ENCODE measurements around the gene CUTC. TPM values are rescaled to one million over a fixed set of nuclear protein-coding genes. Genes with fewer than 3 reads are reported as not detected.
A peak's percentile ranks its signal among the peaks of the same experiment; 100 is the strongest.

Gene CUTC
- total and polyA plus RNA-seq, 2 donors (not counting 1 experiment from before 2014, with no cell fraction given), result 19.4 to 22.6 TPM

DNA sequence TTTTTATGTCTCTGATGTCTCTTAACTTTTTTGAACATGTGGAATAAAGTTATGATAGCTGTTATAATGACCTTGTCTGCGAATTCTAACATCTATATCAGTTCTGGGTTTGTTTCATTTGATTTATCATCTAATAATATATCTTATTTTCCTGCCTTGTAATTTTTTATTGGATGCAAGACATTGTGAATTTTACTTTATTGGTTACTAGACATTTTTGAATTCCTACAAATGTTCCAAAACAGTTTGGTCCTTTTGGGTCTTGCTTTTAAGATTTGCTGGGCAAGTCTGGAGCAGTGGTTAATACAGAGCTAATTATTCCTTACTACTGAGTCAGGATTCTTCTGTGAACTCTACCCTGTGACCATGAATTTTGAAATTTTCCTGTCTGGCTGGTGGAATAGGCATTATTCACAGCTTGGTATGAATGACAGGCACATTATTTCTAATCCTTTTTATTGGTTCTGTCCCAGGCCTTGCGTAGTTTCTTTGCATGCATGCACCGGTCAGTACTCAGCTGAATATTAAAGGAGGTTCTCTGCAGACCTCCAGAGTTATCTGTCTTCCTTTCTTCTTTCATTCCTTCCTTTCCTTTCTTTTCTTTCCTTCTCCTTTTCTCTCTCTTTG lies 9.0 kb downstream of the CUTC start:
- no peaks in the 10 kb centered on the region for H3K27me3 ChIP-seq (ENCODE audit: control insufficient read depth, insufficient read depth, low read length)
- H3K9ac ChIP-seq (ENCODE audit: insufficient read depth, low read length), result no peak overlapping the region
- H3K9me3 ChIP-seq (ENCODE audit: control insufficient read depth, insufficient read depth, low read depth, low read length), result no peaks in the 10 kb centered on the region
- H4K20me1 ChIP-seq (ENCODE audit: control insufficient read depth, extremely low read depth, insufficient read depth, low read length), result no peaks in the 10 kb centered on the region
- DNase-seq (ENCODE audit: low read depth in 2 of 2), result no peak
- no peaks in the 10 kb centered on the region for H3K36me3 ChIP-seq (ENCODE audit: control insufficient read depth, insufficient read depth, low read length)
- H3K4me2 ChIP-seq (ENCODE audit: extremely low read depth, insufficient read depth, low read length), result no peak overlapping the region
- H2AFZ ChIP-seq (ENCODE audit: low read length), result no peak overlapping the region
- TF ChIP-seq EZH2 (IDR thresholded peaks at IDR 0.05; ENCODE audit: low read length, missing control alignments), result no peak
- no peak for TF ChIP-seq CTCF (conservative IDR thresholded peaks at IDR 0.05 in 1 of 2, IDR thresholded peaks at IDR 0.05 in 1 of 2; ENCODE audit: low read depth in 1 of 2, low read length in 2 of 2)
- H3K79me2 ChIP-seq (ENCODE audit: control insufficient read depth, insufficient read depth, low read length), result no peaks in the 10 kb centered on the region
- peaks cover 5% of the 10 kb centered on the region for H3K4me1 ChIP-seq (ENCODE audit: control insufficient read depth, extremely low read depth, insufficient read depth, low read length)
- H3K27ac ChIP-seq (ENCODE audit: insufficient read depth, low read length), result no peak overlapping the region
- H3K4me3 ChIP-seq (replicated peaks in 1 of 4; ENCODE audit: control extremely low read depth in 1 of 4, insufficient read depth in 1 of 4, low read depth in 3 of 4, low read length in 4 of 4), result no peak overlapping the region

- no peak overlapping the region for H3K9ac ChIP-seq (ENCODE audit: insufficient read depth, low read length)
- no peaks in the 10 kb centered on the region for H3K79me2 ChIP-seq (ENCODE audit: control insufficient read depth, insufficient read depth, low read length)
- H4K20me1 ChIP-seq (ENCODE audit: control insufficient read depth, extremely low read depth, insufficient read depth, low read length), result no peaks in the 10 kb centered on the region
- no peaks in the 10 kb centered on the region for H3K36me3 ChIP-seq (ENCODE audit: control insufficient read depth, insufficient read depth, low read length)
- TF ChIP-seq CTCF (conservative IDR thresholded peaks at IDR 0.05 in 1 of 2, IDR thresholded peaks at IDR 0.05 in 1 of 2; ENCODE audit: low read depth in 1 of 2, low read length in 2 of 2) (no peak), EZH2 (IDR thresholded peaks at IDR 0.05; ENCODE audit: low read length, missing control alignments) (no peak)
- H3K4me2 ChIP-seq (ENCODE audit: extremely low read depth, insufficient read depth, low read length), result no peak overlapping the region
- H3K9me3 ChIP-seq (ENCODE audit: control insufficient read depth, insufficient read depth, low read depth, low read length), result no peaks in the 10 kb centered on the region
- no peak overlapping the region for H3K4me3 ChIP-seq (replicated peaks in 1 of 4; ENCODE audit: control extremely low read depth in 1 of 4, insufficient read depth in 1 of 4, low read depth in 3 of 4, low read length in 4 of 4)
- no peak for DNase-seq (ENCODE audit: low read depth in 2 of 2)
- H2AFZ ChIP-seq (ENCODE audit: low read length), result no peak overlapping the region
- no peaks in the 10 kb centered on the region for H3K27me3 ChIP-seq (ENCODE audit: control insufficient read depth, insufficient read depth, low read length)
- no peak overlapping the region for H3K27ac ChIP-seq (ENCODE audit: insufficient read depth, low read length)
- peaks cover 5% of the 10 kb centered on the region for H3K4me1 ChIP-seq (ENCODE audit: control insufficient read depth, extremely low read depth, insufficient read depth, low read length)
Observed at GRCh38 chr10:99742254-99742653, 10.2 kb downstream of the CUTC start.

DNA sequence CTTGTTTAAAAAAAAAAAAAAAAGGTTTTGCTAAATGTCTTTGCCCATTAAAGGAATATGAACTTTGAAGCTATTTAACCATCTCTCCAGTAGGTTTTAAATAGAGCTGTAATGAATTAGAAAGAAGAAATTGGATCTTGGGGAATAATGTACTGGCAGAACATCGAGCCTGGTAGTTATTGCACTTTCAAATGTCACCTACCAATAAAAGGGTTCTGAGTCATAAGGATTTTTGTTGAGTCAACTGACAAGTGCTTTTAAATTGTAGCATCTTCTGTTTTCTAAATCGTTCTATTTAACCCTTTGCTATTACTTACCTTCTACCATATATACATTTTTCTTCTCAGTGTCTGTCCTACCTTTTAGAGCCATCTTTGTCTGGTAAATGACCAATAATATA lies 10.7 kb downstream of the CUTC start:
- peak; percentile 22 to 23 for DNase-seq (ENCODE audit: low read depth in 2 of 2)
- TF ChIP-seq CTCF (conservative IDR thresholded peaks at IDR 0.05 in 1 of 2, IDR thresholded peaks at IDR 0.05 in 1 of 2; ENCODE audit: low read depth in 1 of 2, low read length in 2 of 2) (no peak), EZH2 (IDR thresholded peaks at IDR 0.05; ENCODE audit: low read length, missing control alignments) (no peak)
- H3K4me3 ChIP-seq (replicated peaks in 1 of 4; ENCODE audit: control extremely low read depth in 1 of 4, insufficient read depth in 1 of 4, low read depth in 3 of 4, low read length in 4 of 4), result no peak overlapping the region
- H3K9ac ChIP-seq (ENCODE audit: insufficient read depth, low read length), result no peak overlapping the region
- H3K4me1 ChIP-seq (ENCODE audit: control insufficient read depth, extremely low read depth, insufficient read depth, low read length), result peaks cover 5% of the 10 kb centered on the region
- H3K4me2 ChIP-seq (ENCODE audit: extremely low read depth, insufficient read depth, low read length), result no peak overlapping the region
- H3K27me3 ChIP-seq (ENCODE audit: control insufficient read depth, insufficient read depth, low read length), result no peaks in the 10 kb centered on the region
- H3K9me3 ChIP-seq (ENCODE audit: control insufficient read depth, insufficient read depth, low read depth, low read length), result no peaks in the 10 kb centered on the region
- no peaks in the 10 kb centered on the region for H4K20me1 ChIP-seq (ENCODE audit: control insufficient read depth, extremely low read depth, insufficient read depth, low read length)
- no peaks in the 10 kb centered on the region for H3K36me3 ChIP-seq (ENCODE audit: control insufficient read depth, insufficient read depth, low read length)
- no peak overlapping the region for H3K27ac ChIP-seq (ENCODE audit: insufficient read depth, low read length)
- no peak overlapping the region for H2AFZ ChIP-seq (ENCODE audit: low read length)
- no peaks in the 10 kb centered on the region for H3K79me2 ChIP-seq (ENCODE audit: control insufficient read depth, insufficient read depth, low read length)

All from fibroblast of lung (primary cell).